GM19240 (cell line): ENCODE data around the gene OR2T5.
"Not testable (repeated sequence)": the region's sequence is repeated elsewhere in the genome, so short reads cannot be mapped to it uniquely, and the experiment has no call there.

Experiments used
- DNase-seq: peaks from one replicate; pipeline ENCODE4 v3.0.0; 2011; ENCODE audit warnings: low spot score; ENCODE audit not compliant: insufficient read length

Gene OR2T5, protein sequence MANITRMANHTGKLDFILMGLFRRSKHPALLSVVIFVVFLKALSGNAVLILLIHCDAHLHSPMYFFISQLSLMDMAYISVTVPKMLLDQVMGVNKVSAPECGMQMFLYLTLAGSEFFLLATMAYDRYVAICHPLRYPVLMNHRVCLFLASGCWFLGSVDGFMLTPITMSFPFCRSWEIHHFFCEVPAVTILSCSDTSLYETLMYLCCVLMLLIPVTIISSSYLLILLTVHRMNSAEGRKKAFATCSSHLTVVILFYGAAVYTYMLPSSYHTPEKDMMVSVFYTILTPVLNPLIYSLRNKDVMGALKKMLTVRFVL

DNA sequence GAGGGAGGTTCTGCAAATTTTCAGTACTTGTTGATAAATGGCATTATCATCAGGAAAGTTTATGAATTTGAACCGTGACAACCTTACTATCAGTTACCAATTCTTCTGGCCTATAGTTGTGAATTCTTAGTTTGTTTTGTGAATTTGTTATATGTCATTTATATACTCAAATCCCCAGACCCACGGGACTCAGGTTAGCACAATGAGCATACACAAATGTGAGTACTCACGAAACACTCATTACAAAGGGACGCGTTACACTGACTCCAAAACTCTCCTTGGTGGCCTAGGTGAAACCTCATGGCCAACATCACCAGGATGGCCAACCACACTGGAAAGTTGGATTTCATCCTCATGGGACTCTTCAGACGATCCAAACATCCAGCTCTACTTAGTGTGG, at the start of gene OR2T5:
Gene OR2T5 (plus strand): TSS at position 301 of the 400 bp plus-strand sequence. CDS start 0 bp downstream, at position 301.
- DNase-seq, result not testable (repeated sequence)

DNA sequence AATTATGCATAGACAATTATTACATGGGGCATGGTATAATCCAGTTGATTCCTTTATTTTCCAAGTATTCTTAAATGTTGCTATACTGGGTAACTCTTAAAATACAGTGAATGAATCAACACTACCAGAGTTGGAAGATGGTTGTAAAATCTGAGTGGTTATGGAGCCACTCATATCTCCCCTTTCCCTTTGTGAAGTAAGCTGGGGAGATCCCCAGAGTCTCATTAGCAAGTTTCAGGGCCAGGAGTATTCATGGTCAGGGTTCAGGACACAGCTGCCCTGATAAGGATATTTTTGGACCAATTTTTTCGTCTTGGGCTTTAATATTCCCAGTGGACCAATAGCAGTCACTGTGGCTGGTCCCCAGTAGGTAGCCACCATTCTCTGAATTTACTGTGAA, 49.7 kb upstream of the OR2T5 start:
- DNase-seq, result not testable (repeated sequence)

DNA sequence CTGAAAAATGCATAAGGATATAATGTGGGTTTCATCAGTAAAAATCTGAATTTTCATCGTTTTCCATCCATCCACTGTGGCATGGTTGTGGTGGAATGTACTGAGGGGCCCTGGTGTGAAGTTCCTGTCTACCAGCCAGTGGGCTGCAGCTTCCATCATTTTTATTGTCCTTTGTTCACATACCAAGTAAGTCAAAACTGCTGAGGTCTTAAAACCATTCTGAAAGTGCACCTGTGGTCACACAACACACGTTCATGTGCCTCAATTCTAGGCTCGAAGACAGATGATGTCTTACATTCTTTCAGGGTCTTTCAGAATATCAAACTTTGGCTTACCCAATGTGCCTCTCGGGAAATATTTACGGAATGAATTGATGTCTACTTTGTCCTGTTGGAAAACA, 49.1 kb upstream of the OR2T5 start:
- not testable (repeated sequence) for DNase-seq

DNA sequence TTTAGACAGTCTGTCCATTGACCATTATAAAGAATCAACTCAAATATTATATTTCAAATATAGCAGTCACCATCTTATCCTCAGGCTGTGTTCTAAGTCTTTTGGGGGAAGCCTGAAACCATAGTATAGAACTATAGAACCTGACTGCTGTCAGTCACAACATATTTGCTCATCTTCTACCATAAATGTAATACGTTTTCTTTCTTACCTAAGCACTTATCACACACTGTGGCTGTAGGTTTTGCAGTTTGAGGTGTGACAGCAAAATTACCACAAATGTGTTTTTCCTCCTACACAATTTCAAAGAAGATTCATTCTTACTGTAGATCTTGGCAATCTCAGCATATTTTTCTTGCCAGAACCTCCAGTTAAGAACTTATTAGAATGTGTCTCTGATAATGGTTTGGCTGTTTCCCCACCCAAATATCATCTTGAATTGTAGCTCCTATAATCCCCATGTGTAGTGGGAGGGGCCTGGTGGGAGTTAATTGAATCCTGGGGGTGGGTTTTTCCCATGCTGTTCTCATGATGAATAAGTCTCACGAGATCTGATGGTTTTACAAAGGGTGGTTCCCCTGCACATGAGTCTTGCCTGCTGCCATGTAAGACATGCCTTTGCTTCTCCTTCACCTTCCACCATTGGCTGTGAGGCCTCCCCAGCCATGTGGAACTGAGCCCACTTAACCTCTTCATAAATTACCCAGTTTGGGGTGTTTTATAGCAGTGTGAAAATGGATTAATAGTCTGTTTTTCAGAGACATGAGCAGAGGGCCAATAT, 45.7 kb upstream of the OR2T5 start:
- DNase-seq, result not testable (repeated sequence)

DNA sequence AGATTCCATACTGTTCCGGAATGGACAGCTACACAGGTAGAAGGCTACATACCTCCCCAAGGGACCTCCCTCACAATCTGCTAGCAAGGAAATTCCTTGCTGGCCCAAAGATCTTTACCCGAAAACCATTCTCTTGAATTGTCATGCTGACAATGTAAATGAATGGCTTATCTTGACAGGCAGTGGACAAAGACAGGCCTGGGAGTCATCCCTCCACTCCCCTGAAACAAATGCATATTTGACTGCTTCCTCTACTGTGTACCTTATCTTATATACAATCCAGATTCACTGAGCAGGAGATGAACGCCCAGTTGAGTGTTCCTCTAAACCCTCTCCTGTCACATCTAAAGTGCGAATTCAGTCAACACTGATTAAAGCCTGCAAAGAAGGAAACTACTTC, 43.8 kb upstream of the OR2T5 start:
- DNase-seq, result not testable (repeated sequence)

DNA sequence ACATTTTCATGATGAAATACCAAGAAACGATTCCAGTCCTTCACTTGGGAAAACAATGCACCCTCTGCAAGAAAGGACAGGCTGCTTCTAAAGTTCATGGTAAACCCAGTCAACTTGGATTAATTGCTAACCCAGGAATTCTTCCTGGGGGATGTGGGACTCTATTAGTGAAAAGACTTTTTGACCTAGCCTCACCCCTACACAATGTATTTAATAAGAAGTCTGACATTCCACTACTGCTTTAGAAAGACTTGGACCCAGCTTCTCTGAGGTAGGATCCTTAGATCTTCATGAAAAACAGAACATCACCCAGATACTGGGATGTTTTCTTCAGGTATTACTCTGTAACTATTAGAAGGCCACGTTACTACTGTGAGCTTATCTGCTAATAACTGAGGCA, 43.0 kb upstream of the OR2T5 start, which contains the start of gene OR2T2:
Gene OR2T2 (plus strand): TSS at position 239 of the 400 bp plus-strand sequence. CDS start 7,161 bp downstream, outside the sequence.
- DNase-seq, result not testable (repeated sequence)

DNA sequence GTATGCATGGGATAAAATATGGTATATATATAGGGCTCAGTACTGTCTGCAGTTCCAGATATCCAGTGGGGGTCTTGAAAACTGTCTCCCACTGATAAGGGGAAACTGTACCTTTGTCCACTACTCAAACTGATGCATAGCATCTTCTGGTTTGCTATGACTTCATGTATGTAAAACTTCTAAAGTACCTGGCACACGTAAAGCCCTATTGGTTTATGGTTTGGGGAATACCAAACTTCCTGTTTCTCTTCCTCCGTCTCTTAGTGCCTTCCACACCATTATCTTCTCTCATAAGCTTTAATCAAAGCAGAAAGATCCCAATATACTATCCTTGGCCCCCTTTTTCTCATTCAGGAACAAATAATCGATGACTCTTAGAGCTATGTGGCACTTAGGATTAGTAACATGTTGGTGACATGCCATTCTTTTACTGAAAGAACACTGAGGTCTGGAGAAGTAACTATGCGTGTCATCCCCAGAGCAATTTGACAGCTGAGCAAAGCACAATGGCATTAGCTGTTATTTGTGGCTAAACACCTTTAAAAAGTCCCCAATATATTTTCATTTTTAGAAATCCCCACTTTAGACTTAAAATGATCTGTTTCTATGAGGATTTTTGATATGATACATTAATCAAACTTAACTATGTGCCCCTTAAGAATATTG, 39.8 kb upstream of the OR2T5 start:
- DNase-seq, result not testable (repeated sequence)

DNA sequence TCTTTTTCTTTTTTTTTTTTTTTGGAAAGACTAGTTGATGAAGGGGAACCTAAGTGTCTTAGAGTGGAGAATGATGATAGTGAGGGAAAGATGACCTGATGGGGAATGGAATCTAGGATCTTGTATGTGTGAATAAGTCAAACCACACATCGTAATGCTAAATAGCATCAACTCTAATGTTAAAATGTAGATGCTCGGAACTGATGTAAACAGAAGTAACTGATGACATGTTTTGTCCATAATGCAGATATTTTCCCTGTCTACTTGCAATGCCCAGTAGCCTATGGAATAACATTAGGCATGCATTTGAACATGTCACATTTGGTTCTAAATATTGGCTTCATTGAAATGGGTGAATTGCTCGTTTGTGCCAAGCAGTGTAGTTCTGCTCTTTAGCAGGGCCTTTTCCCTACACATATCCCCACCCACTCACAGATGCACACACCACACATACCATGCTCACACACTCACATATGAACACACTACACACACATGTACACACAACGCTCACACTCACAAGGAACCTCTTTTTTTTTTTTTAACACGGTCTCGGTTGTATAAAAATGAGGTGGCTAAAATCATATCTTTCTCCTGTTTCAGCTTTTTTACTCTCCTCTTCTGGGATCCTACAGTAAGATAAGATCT, 38.4 kb upstream of the OR2T5 start:
- not testable (repeated sequence) for DNase-seq

DNA sequence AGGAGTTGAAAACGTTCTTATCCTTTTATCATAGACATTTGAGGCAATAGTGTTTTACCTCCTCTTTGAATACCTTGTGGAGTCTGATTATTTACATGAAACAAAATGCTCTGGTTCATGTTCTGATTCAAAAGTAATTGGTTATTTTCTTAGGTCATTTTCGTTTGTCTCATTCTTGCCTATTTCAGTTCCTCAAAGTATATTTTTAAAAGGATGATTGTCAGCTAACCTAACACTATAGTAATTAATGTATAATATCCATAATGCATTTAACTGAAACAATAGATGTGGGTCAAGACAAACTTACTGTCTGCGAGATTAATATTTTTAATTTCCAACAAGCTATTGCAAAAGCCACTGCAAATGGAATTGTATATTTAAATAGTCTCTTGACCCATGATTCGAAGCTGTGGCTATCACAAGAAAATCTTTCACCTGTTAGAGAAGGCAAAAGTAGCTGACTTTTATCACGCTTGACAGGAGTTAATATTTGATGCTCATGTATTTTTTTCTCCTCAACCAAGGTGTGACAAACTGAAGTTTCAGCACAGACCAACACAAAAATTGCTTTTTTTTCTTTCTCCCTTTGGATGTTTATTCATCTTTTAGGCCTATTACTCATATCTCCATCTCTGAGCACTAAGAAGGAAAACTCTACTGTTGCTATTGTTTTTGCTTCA, 37.8 kb upstream of the OR2T5 start:
- not testable (repeated sequence) for DNase-seq

DNA sequence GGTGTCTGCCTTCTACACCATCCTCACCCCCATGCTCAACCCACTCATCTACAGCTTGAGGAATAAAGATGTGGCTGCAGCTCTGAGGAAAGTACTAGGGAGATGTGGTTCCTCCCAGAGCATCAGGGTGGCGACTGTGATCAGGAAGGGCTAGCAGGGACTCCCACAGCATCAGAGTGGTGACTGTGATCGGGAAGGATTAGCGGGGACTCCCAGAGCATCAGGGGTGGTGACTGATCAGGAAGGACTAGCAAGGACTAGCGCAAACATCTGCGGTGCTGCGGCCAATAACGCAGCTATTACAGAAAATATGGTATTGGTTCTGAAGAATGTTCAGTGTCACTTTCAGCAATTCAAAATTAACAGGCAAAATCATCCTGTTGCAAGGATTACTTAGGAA, 34.8 kb upstream of the OR2T5 start:
- DNase-seq, result not testable (repeated sequence)

DNA sequence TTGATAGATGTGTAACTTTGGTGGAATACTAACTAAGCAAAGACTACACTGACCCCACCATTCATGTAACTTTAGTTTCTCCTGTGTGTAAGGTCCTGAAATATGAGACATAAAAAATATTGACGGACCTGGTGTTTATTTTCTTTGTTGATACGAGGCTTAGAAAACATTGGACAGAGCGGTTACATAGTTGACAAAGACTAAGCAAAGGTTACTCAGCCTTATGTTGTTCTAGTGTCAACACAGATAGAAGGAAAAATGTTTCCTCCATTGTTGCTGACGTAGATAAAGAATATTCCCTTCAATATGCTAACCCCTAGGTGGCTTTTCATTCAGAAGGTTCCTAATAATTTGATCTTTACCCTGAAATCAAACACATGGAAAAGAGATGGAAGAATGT, 33.3 kb upstream of the OR2T5 start:
- DNase-seq, result not testable (repeated sequence)

DNA sequence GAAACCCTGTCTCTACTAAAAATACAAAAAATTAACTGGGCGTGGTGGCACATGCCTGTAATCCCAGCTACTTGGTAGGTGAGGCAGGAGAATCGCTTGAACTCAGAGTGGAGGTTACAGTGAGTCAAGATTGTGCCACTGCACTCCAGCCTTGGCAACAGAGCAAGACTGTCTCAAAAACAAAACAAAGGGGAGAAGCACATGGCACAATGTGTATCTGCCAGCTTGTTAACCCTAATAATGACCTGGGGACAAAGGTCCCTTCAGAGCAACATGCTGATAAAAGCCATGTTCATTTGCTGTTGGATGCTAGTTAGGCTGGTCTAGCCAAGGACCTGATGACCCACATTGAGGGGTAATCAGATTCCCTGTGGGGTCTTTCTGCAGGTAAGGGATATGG, 31.8 kb upstream of the OR2T5 start:
- not testable (repeated sequence) for DNase-seq

DNA sequence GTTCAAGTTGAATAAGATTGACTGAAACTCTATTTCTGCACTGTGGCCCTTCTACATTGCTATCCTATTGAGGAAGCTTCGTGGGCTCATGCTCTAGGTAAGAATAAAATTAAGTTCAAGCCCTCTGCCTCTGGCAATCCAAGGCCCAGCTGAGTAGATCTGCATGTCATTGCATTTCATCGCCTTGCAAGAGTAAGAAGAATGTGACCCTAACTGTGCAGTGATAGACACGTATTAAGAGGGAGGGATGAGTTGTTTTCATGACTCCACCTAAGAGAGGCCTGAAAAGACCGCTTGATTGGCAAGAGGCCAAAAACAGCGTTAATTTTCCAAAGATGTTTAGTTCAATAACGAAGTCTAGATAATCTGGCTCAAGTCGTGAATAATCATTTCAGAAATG, 29.3 kb upstream of the OR2T5 start:
- DNase-seq, result not testable (repeated sequence)

DNA sequence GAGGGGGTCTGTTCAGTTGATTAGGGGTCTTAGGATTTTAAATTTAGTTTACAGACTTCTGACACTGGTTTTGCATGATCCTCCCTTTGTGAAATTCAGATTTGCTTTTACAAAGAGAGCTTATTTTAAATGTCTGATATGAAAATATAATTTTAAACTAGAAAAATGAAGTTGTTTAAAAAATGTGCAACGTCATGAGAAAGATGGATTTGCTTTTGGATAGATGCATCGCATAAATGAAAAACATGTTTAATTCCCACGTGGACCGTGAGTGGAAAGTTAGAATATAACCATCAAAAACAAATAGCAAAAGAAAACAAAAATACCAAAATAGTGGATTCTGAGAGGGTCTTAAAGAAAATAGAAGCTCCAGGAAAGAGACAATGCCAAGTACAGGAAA, 17.2 kb upstream of the OR2T5 start:
- DNase-seq, result no peak

DNA sequence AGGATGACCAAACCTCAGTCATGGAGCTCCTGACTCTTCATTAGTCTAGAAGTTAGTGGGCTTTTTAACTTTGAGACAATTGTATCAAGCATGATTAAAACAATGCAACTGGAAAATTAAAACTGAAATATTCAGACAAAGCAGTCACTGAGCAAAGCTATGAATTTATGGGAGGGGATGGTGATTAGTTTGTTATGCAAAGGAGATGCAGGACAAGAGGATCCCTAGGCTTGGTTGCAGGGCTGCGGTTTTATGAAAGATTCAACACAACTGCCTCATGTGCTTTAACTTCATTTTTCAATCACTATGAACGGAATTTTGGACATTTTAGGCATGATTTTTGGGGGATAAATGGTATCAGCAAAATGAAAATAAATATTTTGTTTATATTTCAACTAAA, 16.3 kb upstream of the OR2T5 start:
- not testable (repeated sequence) for DNase-seq

DNA sequence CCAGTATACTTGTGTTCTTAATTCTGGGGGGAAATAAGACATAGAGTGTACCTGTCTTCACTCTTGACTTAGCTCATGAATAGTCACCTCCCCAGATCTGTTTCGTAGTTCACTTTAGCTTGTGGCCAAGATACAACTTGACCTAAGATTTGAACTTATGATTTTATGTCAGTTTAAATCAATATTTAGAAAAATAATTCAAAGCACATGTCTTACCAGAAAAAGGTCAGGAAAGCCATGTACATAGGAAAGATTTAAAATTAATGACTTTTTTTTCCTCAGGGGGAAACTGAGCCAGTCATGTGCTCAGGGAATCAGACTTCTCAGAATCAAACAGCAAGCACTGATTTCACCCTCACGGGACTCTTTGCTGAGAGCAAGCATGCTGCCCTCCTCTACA, 15.3 kb upstream of the OR2T5 start, which contains the start of gene OR2T3:
Gene OR2T3 (plus strand): TSS at position 301 of the 400 bp plus-strand sequence. CDS start 0 bp downstream, at position 301.
- not testable (repeated sequence) for DNase-seq

DNA sequence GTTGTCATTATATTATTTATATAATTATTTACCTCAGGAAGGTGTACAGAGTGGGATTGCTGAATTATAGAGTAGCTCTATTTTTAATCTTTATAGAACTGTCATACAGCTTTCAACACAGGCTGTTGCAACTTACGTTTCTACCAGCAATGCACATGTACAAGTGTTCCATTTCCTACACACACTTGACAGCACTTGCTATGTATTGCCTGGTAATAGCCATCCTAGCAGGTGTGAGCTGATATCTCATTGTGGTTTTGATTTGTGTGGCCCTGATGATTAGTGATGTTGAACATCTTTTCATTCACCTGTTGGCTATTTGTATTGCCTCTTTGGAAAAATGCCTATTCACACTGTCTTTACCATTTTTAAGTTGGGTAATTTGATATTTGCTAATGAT, 12.7 kb upstream of the OR2T5 start:
- not testable (repeated sequence) for DNase-seq

DNA sequence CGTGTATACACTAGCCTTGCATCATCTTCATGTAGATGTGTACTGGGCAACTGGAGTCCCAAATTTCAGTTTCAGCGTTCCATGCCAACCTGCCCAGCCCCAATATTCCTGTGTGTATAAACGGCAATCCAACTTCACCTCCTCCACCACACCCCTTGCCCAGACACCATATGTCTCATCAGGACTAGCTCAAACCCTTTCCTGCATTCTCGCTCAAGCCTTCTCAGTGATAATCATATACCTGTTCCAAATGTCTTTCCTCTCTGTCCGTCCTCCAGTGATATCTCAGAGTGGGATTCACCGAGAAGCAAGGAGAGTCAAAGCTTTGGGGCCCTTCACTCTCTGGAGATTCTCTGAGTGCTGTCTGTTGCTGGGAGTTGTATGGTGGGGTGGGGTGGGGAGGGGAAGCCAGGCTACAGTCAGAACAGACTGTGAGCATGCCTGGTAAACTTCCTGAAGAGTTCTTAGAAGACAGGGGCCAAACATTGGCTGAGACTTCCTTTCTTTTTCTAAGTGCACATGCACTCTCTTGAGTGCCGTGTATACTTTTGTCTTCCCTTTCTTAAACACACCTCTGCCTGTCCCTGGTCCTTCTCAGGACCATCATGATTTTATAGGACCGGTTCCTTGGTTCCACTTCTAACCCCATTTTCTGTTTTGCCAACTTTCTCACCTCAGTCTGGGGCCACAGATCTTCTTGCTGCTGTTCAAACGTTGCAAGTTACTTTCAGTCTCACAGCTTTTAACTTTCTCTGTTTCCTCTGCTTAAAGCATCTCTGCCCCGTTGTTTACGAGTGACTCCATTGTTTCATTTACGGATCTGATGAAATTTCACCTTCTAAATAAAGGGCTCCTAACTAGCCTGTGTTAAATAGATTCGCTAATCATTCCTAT, 6.5 kb upstream of the OR2T5 start:
- DNase-seq, result not testable (repeated sequence)

DNA sequence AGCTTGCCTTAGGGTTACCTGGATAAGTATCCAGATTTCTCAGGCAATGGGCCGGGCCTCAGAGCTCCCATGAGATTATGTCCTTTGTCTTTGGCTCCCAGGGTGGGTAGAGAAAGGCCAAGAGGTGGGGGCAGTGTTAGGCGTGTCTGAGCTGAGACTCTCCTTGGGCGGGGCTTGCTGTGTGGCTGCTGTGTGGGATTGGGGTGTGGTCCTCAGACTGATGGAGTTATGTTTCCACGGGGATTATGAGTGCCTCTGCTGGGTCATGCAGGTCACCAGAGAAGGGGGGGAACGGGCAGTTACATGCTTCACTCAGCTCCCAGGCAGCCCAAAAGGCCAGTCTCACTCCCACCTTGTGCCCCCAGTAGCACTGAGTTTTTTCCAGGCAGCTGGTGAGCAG, 8.3 kb downstream of the OR2T5 start:
- DNase-seq, result not testable (repeated sequence)
